Adipocyte (in vitro differentiated cells): ENCODE measurements around the gene ACVR1.

Source experiments
- DNase-seq: peaks from one replicate; pipeline ENCODE4 v3.0.0-alpha.2; 2015; ENCODE audit warnings: low read depth
- H3K27me3 ChIP-seq: replicated peaks from 2 replicates; pipeline ENCODE4 v1.7.0; 2013; ENCODE audit warnings: mild to moderate bottlenecking, low read length, moderate library complexity; ENCODE audit not compliant: control insufficient read depth, insufficient read depth
- H3K36me3 ChIP-seq: 2 replicates; pipeline ENCODE4 v1.7.0; 2013; ENCODE audit warnings: low read length, mild to moderate bottlenecking, moderate library complexity; ENCODE audit not compliant: control insufficient read depth, insufficient read depth, severe bottlenecking
- H3K4me1 ChIP-seq: 2 replicates; pipeline ENCODE4 v1.7.0; 2013; ENCODE audit warnings: mild to moderate bottlenecking, low read length, moderate library complexity; ENCODE audit not compliant: control insufficient read depth, insufficient read depth
- H3K4me3 ChIP-seq: 2 replicates; pipeline ENCODE4 v1.7.0; 2013; ENCODE audit warnings: mild to moderate bottlenecking, low read length, moderate library complexity
- H3K9ac ChIP-seq: 2 replicates; pipeline ENCODE4 v1.7.0; 2013; ENCODE audit warnings: mild to moderate bottlenecking, low read length, moderate library complexity
- H3K9me3 ChIP-seq: 2 replicates; pipeline ENCODE4 v1.7.0; 2013; ENCODE audit warnings: mild to moderate bottlenecking, low read length, moderate library complexity; ENCODE audit not compliant: control insufficient read depth

Gene ACVR1

GRCh38 chr2:157692768-157693167 lies 183.4 kb downstream of the ACVR1 start:
- no peaks in the 10 kb centered on the region for H3K9me3 ChIP-seq
- H3K9ac ChIP-seq: no peak overlapping the region
- H3K27me3 ChIP-seq: no peaks in the 10 kb centered on the region
- H3K36me3 ChIP-seq: no peaks in the 10 kb centered on the region
- H3K4me1 ChIP-seq: peaks cover 3% of the 10 kb centered on the region
- peak; percentile 13 for DNase-seq
- H3K4me3 ChIP-seq: no peak overlapping the region

GRCh38 chr2:157691695-157692094 lies 184.4 kb downstream of the ACVR1 start:
- Histone ChIP-seq H3K27me3 (no peaks in the 10 kb centered on the region), H3K4me1 (peaks cover 3% of the 10 kb centered on the region), H3K9me3 (no peaks in the 10 kb centered on the region), H3K9ac (no peak overlapping the region), H3K4me3 (no peak overlapping the region), H3K36me3 (no peaks in the 10 kb centered on the region)
- no peak for DNase-seq

GRCh38 chr2:157691131-157691530 lies 185.0 kb downstream of the ACVR1 start:
- peaks cover 2% of the 10 kb centered on the region for H3K4me1 ChIP-seq
- DNase-seq: no peak
- no peaks in the 10 kb centered on the region for H3K9me3 ChIP-seq
- H3K36me3 ChIP-seq: no peaks in the 10 kb centered on the region
- H3K4me3 ChIP-seq: no peak overlapping the region
- H3K27me3 ChIP-seq: no peaks in the 10 kb centered on the region
- H3K9ac ChIP-seq: no peak overlapping the region
